SK-N-SH treated with all-trans-retinoic acid at 6 μM for 48 hours (cell line): ENCODE measurements around the gene HSFX2.

ENCODE experiments used
- ATAC-seq: fragments of 200-7000 bp; cut with Tn5 transposase; 3 replicates; pipeline ENCODE4 v1.9.1; 2020; ENCODE audit warnings: mild to moderate bottlenecking, moderate library complexity
- ARNTL ChIP-seq: fragments of 450-650 bp; formaldehyde crosslinking; IDR thresholded peaks from 2 replicates; pipeline ENCODE4 v1.5.0; 2020; ENCODE audit warnings: low read depth, mild to moderate bottlenecking, moderate library complexity, borderline replicate concordance
- BACH2 ChIP-seq: fragments of 250-450 bp; sonication (Bioruptor Pico); IDR thresholded peaks from 2 replicates; pipeline ENCODE4 v1.9.0; 2021; ENCODE audit warnings: mild to moderate bottlenecking, borderline replicate concordance
- CREB5 ChIP-seq: fragments of 250-450 bp; sonication (Bioruptor Pico); IDR thresholded peaks from 2 replicates; pipeline ENCODE4 v1.5.1; 2020; ENCODE audit warnings: low read depth, mild to moderate bottlenecking, moderate library complexity
- CSDC2 ChIP-seq: fragments of 250-450 bp; sonication (Bioruptor Pico); IDR thresholded peaks from 2 replicates; pipeline ENCODE4 v1.5.0; 2020; ENCODE audit warnings: mild to moderate bottlenecking, moderate library complexity
- CSRNP3 ChIP-seq: fragments of 250-450 bp; sonication (Bioruptor Pico); IDR thresholded peaks from 2 replicates; pipeline ENCODE4 v1.5.1; 2021; ENCODE audit warnings: mild to moderate bottlenecking, moderate library complexity
- ESRRG ChIP-seq: fragments of 250-450 bp; sonication (Bioruptor Pico); IDR thresholded peaks from 2 replicates; pipeline ENCODE4 v1.6.1; 2021; ENCODE audit warnings: mild to moderate bottlenecking
- GLIS3 ChIP-seq: fragments of 250-450 bp; sonication (Bioruptor Pico); IDR thresholded peaks from 2 replicates; pipeline ENCODE4 v1.5.0; 2020; ENCODE audit warnings: mild to moderate bottlenecking, moderate library complexity
- ISL1 ChIP-seq: fragments of 250-450 bp; sonication (Bioruptor Pico); IDR thresholded peaks from 2 replicates; pipeline ENCODE4 v2.1.2; 2022; ENCODE audit warnings: mild to moderate bottlenecking, moderate library complexity
- OSR1 ChIP-seq: fragments of 250-450 bp; sonication (Bioruptor Pico); IDR thresholded peaks from 2 replicates; pipeline ENCODE4 v1.8.0; 2022; ENCODE audit warnings: moderate library complexity, mild to moderate bottlenecking, inconsistent platforms
- PATZ1 ChIP-seq: fragments of 250-450 bp; sonication (Bioruptor Pico); IDR thresholded peaks from 2 replicates; pipeline ENCODE4 v1.8.0; 2020; ENCODE audit warnings: mild to moderate bottlenecking, moderate library complexity, borderline replicate concordance
- POU6F1 ChIP-seq: fragments of 250-450 bp; sonication (Bioruptor Pico); IDR thresholded peaks from 2 replicates; pipeline ENCODE4 v1.8.0; 2021; ENCODE audit warnings: low read depth, mild to moderate bottlenecking, moderate library complexity, borderline replicate concordance
- PPARA ChIP-seq: fragments of 250-450 bp; sonication (Bioruptor Pico); IDR thresholded peaks from 2 replicates; pipeline ENCODE4 v1.5.0; 2020; ENCODE audit warnings: mild to moderate bottlenecking, borderline replicate concordance
- RARB ChIP-seq: fragments of 250-450 bp; sonication (Bioruptor Pico); IDR thresholded peaks from 2 replicates; pipeline ENCODE4 v1.8.0; 2021; ENCODE audit warnings: mild to moderate bottlenecking, moderate library complexity
- SNAI2 ChIP-seq: fragments of 250-450 bp; sonication (Bioruptor Pico); IDR thresholded peaks from 2 replicates; pipeline ENCODE4 v1.5.0; 2020; ENCODE audit warnings: mild to moderate bottlenecking, moderate library complexity
- TCF4 ChIP-seq: fragments of 250-450 bp; sonication (Bioruptor Pico); IDR thresholded peaks from 2 replicates; pipeline ENCODE4 v1.8.0; 2021; ENCODE audit warnings: mild to moderate bottlenecking, moderate library complexity, borderline replicate concordance
- TOX ChIP-seq: fragments of 250-450 bp; sonication (Bioruptor Pico); IDR thresholded peaks from 2 replicates; pipeline ENCODE4 v1.8.0; 2021; ENCODE audit warnings: mild to moderate bottlenecking, moderate library complexity, borderline replicate concordance
- TSHZ2 ChIP-seq: fragments of 250-450 bp; sonication (Bioruptor Pico); IDR thresholded peaks from 2 replicates; pipeline ENCODE4 v1.5.0; 2020; ENCODE audit warnings: mild to moderate bottlenecking, moderate library complexity
- ZFP3 ChIP-seq: fragments of 250-450 bp; sonication (Bioruptor Pico); IDR thresholded peaks from 2 replicates; pipeline ENCODE4 v1.5.0; 2020; ENCODE audit warnings: mild to moderate bottlenecking, moderate library complexity
- ZFP30 ChIP-seq: fragments of 450-650 bp; formaldehyde crosslinking; IDR thresholded peaks from 2 replicates; pipeline ENCODE4 v1.5.0; 2022; ENCODE audit warnings: mild to moderate bottlenecking, moderate library complexity
- ZNF565 ChIP-seq: fragments of 450-650 bp; formaldehyde crosslinking; conservative IDR thresholded peaks from 2 replicates; pipeline ENCODE4 v1.5.0; 2020; ENCODE audit warnings: low read depth, mild to moderate bottlenecking, moderate library complexity
- ZNF70 ChIP-seq: fragments of 450-650 bp; formaldehyde crosslinking; IDR thresholded peaks from 2 replicates; pipeline ENCODE4 v1.5.0; 2020; ENCODE audit warnings: mild to moderate bottlenecking, moderate library complexity
- ZNF8 ChIP-seq: fragments of 450-650 bp; formaldehyde crosslinking; IDR thresholded peaks from 2 replicates; pipeline ENCODE4 v1.5.0; 2020; ENCODE audit warnings: mild to moderate bottlenecking, moderate library complexity

The HSFX2 gene

GRCh38 chrX:149638860-149639259, 43.7 kb upstream of the HSFX2 start:
- ATAC-seq, result no peak
- TF ChIP-seq GLIS3 (CRISPR knock-in tag) (no peak), TCF4 (CRISPR knock-in tag) (no peak), OSR1 (CRISPR knock-in tag) (no peak), SNAI2 (CRISPR knock-in tag) (no peak), BACH2 (CRISPR knock-in tag) (no peak), CSDC2 (CRISPR knock-in tag) (no peak), ZNF565 (CRISPR knock-in tag) (no peak), CSRNP3 (CRISPR knock-in tag) (no peak), ZNF8 (CRISPR knock-in tag) (no peak), TOX (CRISPR knock-in tag) (no peak), PPARA (no peak), ZFP30 (CRISPR knock-in tag) (no peak)

GRCh38 chrX:149633511-149633910, 38.4 kb upstream of the HSFX2 start:
- ATAC-seq, result no peak
- TF ChIP-seq PATZ1 (CRISPR knock-in tag) (no peak), TCF4 (CRISPR knock-in tag) (no peak), POU6F1 (CRISPR knock-in tag) (no peak), ZNF70 (CRISPR knock-in tag) (no peak), ZNF8 (CRISPR knock-in tag) (no peak), ESRRG (no peak), ZNF565 (CRISPR knock-in tag) (no peak)

GRCh38 chrX:149631234-149632165, 36.4 kb upstream of the HSFX2 start, which contains the start of gene TMEM185A:
TMEM185A (minus strand) TSS chrX:149631792; CDS start chrX:149631580, 212 bp downstream.
- TF ChIP-seq RARB (CRISPR knock-in tag) (no peak), ZFP30 (CRISPR knock-in tag) (no peak), CREB5 (CRISPR knock-in tag) (no peak), ZNF8 (CRISPR knock-in tag) (no peak), CSDC2 (CRISPR knock-in tag) (no peak), TSHZ2 (CRISPR knock-in tag) (no peak), ZNF565 (CRISPR knock-in tag) (no peak), ARNTL (CRISPR knock-in tag) (no peak), ZFP3 (CRISPR knock-in tag) (no peak), CSRNP3 (CRISPR knock-in tag) (no peak), GLIS3 (CRISPR knock-in tag) (no peak), SNAI2 (CRISPR knock-in tag) (no peak), TCF4 (CRISPR knock-in tag) (no peak), PPARA (no peak), OSR1 (CRISPR knock-in tag) (no peak), ISL1 (CRISPR knock-in tag) (no peak)
- peak; percentile 67 for ATAC-seq
